ENCODE results near the gene ZNF318. TPM values are rescaled to one million over a fixed set of nuclear protein-coding genes. Genes with fewer than 3 reads are reported as not detected.

Gene ZNF318
- total RNA-seq, 1 experiment from 2014 or later, result 17.1 TPM

DNA sequence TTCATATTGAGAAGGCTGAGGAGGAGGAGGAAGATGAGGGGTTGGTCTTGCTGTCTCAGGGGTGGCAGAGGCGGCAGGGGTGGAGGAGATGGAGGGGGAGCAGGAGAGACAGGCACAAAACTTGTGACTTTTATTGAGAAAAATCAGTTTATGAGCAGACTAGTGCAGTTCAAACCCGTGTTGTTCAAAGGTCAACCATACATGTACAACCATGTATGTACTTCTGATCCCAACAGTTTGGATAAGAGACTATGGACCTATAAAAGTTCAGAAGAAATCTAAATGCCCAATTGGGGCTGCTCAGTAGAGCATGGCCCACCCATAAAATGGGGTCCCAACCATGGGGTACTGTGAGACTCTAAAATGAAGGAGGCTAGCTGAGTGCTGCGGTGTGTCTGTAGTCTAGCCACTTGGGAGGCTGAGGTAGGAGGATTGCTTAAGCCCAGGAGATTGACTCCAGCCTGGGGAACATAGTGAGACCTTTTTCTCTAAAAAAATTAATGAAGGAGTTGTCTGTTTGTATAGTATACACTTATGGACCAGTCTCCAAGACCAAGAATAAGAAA lies 79.0 kb downstream of the ZNF318 start:
- H2AFZ ChIP-seq, result no peak overlapping the region
- no peaks in the 10 kb centered on the region for H3K9me3 ChIP-seq (ENCODE audit: insufficient read depth, low read depth)
- no peaks in the 10 kb centered on the region for H3F3A ChIP-seq (ENCODE audit: insufficient read depth, low read depth)
- POLR2A ChIA-PET (ENCODE audit: unreplicated experiment), result no interaction called here
- no peaks in the 10 kb centered on the region for H3K9me2 ChIP-seq (ENCODE audit: insufficient read depth)
- no peaks in the 10 kb centered on the region for H3K36me3 ChIP-seq (ENCODE audit: low read depth)
- intact Hi-C loops (cut with micrococcal nuclease; ENCODE audit: unreplicated experiment), result no loop called here
- TF ChIP-seq EZH2 (IDR thresholded peaks at IDR 0.05; ENCODE audit: low read depth), result no peak
- TF ChIP-seq, protein P1, sequence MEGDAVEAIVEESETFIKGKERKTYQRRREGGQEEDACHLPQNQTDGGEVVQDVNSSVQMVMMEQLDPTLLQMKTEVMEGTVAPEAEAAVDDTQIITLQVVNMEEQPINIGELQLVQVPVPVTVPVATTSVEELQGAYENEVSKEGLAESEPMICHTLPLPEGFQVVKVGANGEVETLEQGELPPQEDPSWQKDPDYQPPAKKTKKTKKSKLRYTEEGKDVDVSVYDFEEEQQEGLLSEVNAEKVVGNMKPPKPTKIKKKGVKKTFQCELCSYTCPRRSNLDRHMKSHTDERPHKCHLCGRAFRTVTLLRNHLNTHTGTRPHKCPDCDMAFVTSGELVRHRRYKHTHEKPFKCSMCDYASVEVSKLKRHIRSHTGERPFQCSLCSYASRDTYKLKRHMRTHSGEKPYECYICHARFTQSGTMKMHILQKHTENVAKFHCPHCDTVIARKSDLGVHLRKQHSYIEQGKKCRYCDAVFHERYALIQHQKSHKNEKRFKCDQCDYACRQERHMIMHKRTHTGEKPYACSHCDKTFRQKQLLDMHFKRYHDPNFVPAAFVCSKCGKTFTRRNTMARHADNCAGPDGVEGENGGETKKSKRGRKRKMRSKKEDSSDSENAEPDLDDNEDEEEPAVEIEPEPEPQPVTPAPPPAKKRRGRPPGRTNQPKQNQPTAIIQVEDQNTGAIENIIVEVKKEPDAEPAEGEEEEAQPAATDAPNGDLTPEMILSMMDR (conservative IDR thresholded peaks at IDR 0.05), result no peak
- no peaks in the 10 kb centered on the region for H3K4me1 ChIP-seq (replicated peaks; ENCODE audit: insufficient read depth)
- H3K27ac ChIP-seq, result no peak overlapping the region
- H3K27me3 ChIP-seq (ENCODE audit: insufficient read depth, low read depth), result no peaks in the 10 kb centered on the region
- no peak for DNase-seq
- H3K4me2 ChIP-seq, result no peak overlapping the region
- no peaks in the 10 kb centered on the region for H4K20me1 ChIP-seq (ENCODE audit: insufficient read depth)
- CTCF ChIA-PET, result no interaction called here
- no peaks in the 10 kb centered on the region for H3K79me2 ChIP-seq (ENCODE audit: low read depth)
- no TSS peak for BruUV-seq (replicated peaks)
- no peak overlapping the region for H3K4me3 ChIP-seq

DNA sequence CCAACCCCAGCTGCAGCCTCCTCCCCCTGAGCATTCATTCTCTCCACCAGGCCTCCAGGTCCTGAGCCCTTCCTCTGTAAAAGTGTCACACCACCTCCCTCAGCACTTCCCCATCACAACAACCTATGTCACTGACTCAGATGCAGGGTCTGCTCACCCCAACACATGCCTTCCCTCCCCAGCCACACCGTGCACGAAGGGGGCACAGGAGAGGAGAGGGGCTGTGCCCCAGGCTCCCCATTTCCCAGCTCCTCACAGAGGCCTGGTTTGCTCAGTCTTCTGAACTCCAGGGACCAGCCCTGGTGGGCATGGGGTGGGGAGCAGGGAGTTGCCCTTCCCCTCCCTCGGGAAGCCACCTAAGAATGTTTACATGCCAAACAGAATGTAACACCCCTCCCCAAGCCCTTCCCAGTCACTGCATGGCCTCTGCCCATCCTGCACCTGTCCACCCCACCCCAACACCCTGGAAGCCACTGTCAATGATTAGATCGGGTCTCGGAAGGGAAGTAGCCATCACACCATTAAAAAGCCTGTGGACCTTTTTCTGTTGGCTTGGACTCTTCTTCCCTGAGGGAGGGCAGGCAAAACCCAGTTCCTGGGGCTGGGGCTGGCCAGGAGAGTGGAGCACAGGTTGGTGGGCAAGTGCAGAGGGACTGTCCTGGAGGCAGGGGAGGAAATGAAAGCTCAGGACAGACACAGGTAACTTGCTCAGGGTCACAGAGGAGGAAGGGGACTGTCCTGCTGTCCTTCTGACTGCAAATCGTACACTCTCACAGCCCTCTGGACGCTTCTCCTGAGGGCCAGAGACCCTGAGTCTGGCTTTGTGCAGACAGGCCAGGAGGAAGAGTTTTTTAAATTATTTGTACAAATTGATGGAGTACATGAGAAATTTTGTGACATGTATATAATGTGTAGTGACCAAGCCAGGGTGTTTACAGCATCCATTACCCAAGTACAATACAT lies 81.4 kb downstream of the ZNF318 start:
- no peaks in the 10 kb centered on the region for H4K20me1 ChIP-seq (ENCODE audit: insufficient read depth)
- intact Hi-C loops (cut with micrococcal nuclease; ENCODE audit: unreplicated experiment), result no loop called here
- no peaks in the 10 kb centered on the region for H3K4me1 ChIP-seq (replicated peaks; ENCODE audit: insufficient read depth)
- no TSS peak for BruUV-seq (replicated peaks)
- H3K36me3 ChIP-seq (ENCODE audit: low read depth), result no peaks in the 10 kb centered on the region
- no peaks in the 10 kb centered on the region for H3F3A ChIP-seq (ENCODE audit: insufficient read depth, low read depth)
- no peak for DNase-seq
- no peak overlapping the region for H2AFZ ChIP-seq
- no peak overlapping the region for H3K4me2 ChIP-seq
- H3K9me3 ChIP-seq (ENCODE audit: insufficient read depth, low read depth), result no peaks in the 10 kb centered on the region
- H3K4me3 ChIP-seq, result no peak overlapping the region
- H3K27me3 ChIP-seq (ENCODE audit: insufficient read depth, low read depth), result peaks cover 15% of the 10 kb centered on the region
- H3K27ac ChIP-seq, result no peak overlapping the region
- H3K9me2 ChIP-seq (ENCODE audit: insufficient read depth), result no peaks in the 10 kb centered on the region
- H3K79me2 ChIP-seq (ENCODE audit: low read depth), result no peaks in the 10 kb centered on the region
- POLR2A ChIA-PET (ENCODE audit: unreplicated experiment), result no interaction called here
- TF ChIP-seq EZH2 (IDR thresholded peaks at IDR 0.05; ENCODE audit: low read depth), result no peak
- TF ChIP-seq, protein P1 (conservative IDR thresholded peaks at IDR 0.05), result no peak
- CTCF ChIA-PET, result interaction anchor here (0.5 kb wide), 1 partner anchor 125 kb away, joined by 3 read pairs; no protein-coding TSS in a partner anchor

DNA sequence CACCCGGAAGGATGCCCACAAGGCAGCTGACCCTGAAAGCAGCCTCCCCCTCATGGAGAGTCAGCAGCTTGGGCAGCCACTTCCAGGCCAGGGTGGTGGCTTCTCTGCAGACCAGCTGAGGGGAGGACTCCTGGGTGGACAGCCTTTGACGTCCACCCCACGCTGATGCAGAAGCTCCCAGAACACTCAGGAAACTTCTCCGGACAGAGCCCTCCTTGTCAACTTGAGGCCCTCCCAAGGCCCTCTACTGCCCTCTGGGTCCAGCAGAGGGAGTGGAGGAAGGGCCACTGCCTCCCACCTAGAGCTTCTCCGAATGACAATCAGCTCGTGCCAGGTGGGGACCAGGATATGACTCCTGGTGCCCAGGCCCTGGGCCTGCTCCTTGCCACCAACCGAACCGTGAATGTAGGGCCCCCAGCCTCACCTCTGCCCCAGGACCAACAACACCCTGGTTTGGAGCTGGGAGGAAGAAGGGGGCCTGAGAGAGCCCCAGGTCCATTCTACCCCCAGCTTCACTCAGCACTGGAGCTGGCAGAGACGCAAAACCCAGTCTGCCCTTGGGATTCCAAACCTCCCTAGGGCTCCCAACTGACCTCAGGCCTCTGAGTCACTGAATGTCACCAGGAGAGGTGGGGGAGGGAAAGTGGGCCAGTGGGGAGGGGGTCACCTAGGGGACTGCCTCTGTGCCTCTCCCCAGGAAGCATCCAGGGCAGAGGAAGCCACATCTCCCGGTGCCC lies 82.3 kb downstream of the ZNF318 start:
- DNase-seq, result no peak
- H2AFZ ChIP-seq, result no peak overlapping the region
- H3K4me2 ChIP-seq, result no peak overlapping the region
- no peak for TF ChIP-seq EZH2 (IDR thresholded peaks at IDR 0.05; ENCODE audit: low read depth)
- TF ChIP-seq, protein P1 (conservative IDR thresholded peaks at IDR 0.05), result no peak
- H3K36me3 ChIP-seq (ENCODE audit: low read depth), result no peaks in the 10 kb centered on the region
- H3K79me2 ChIP-seq (ENCODE audit: low read depth), result no peaks in the 10 kb centered on the region
- ChIA-PET CTCF (no interaction called here), POLR2A (ENCODE audit: unreplicated experiment) (no interaction called here)
- intact Hi-C loops (cut with micrococcal nuclease; ENCODE audit: unreplicated experiment), result no loop called here
- H3K9me2 ChIP-seq (ENCODE audit: insufficient read depth), result no peaks in the 10 kb centered on the region
- H3K9me3 ChIP-seq (ENCODE audit: insufficient read depth, low read depth), result no peaks in the 10 kb centered on the region
- no peak overlapping the region for H3K27ac ChIP-seq
- no TSS peak for BruUV-seq (replicated peaks)
- no peaks in the 10 kb centered on the region for H4K20me1 ChIP-seq (ENCODE audit: insufficient read depth)
- no peaks in the 10 kb centered on the region for H3F3A ChIP-seq (ENCODE audit: insufficient read depth, low read depth)
- H3K27me3 ChIP-seq (ENCODE audit: insufficient read depth, low read depth), result peaks cover 17% of the 10 kb centered on the region
- H3K4me3 ChIP-seq, result no peak overlapping the region
- H3K4me1 ChIP-seq (replicated peaks; ENCODE audit: insufficient read depth), result no peaks in the 10 kb centered on the region

All from PC-9 (cell line).